ENCODE results near the gene PLXNA1.

The PLXNA1 gene

DNA sequence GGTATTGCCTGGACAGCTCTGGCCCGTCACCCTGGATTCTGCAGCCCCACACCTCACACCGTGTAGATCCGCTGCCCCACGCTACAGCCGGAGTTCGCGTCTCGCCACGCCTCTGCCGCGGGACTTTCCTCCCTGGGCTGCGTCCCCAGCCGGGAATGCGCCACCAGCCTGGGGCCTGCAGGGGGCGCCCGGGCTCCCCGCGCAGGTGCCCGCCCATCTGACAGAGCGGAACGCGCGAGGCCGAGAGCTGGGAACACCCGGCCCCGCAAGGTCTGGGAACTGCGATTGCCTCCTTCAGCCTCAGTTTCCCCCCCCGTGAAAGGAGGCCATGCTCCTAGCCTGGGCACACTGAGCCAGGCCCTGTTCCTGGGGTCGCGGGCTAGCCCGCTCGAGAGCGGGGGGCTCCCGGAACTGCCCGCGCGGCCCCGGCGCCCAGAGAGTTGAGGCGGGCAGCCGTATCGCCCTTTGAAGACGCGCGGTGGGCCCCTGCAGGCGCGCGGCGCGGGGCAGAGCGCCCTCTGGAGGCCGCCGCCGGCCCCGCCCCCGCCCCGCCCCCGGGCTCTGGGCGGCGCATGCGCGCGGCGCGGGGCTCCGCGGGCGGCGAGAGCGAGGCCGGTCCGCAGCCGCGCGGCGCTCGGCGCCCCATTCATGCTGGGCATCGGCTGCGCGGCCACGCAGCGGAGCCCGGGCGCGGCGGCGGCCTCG lies at the start of gene PLXNA1:
TSS of gene PLXNA1 (plus strand) at position 645 of the 705 bp plus-strand sequence. CDS start 5,479 bp downstream, outside the sequence.
- peak; percentile 80 for ATAC-seq
- no peak for TF ChIP-seq BACH2 (CRISPR knock-in tag; IDR thresholded peaks at IDR 0.05; ENCODE audit: borderline replicate concordance)
- TF ChIP-seq ISL1 (CRISPR knock-in tag; IDR thresholded peaks at IDR 0.05): 0 out of 2 replicates have a peak, but pooled peaks have one; percentile 26
- TF ChIP-seq OSR1 (CRISPR knock-in tag; IDR thresholded peaks at IDR 0.05): no peak
- TF ChIP-seq ZFP3 (CRISPR knock-in tag; IDR thresholded peaks at IDR 0.05): peak; percentile 85
- TF ChIP-seq, protein P1, sequence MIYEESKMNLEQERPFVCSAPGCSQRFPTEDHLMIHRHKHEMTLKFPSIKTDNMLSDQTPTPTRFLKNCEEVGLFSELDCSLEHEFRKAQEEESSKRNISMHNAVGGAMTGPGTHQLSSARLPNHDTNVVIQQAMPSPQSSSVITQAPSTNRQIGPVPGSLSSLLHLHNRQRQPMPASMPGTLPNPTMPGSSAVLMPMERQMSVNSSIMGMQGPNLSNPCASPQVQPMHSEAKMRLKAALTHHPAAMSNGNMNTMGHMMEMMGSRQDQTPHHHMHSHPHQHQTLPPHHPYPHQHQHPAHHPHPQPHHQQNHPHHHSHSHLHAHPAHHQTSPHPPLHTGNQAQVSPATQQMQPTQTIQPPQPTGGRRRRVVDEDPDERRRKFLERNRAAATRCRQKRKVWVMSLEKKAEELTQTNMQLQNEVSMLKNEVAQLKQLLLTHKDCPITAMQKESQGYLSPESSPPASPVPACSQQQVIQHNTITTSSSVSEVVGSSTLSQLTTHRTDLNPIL (CRISPR knock-in tag; IDR thresholded peaks at IDR 0.05; ENCODE audit: low read depth): no peak
- TF ChIP-seq ZC3H10 (CRISPR knock-in tag; IDR thresholded peaks at IDR 0.05): no peak
- peak; percentile 79; the same call in 1 of the 2 replicates for TF ChIP-seq GLIS3 (CRISPR knock-in tag; IDR thresholded peaks at IDR 0.05)
- no peak for TF ChIP-seq PPARA (CRISPR knock-in tag; IDR thresholded peaks at IDR 0.05; ENCODE audit: borderline replicate concordance)
- 0 out of 2 replicates have a peak, but pooled peaks have one; percentile 86 for TF ChIP-seq CSDC2 (CRISPR knock-in tag; IDR thresholded peaks at IDR 0.05)
- TF ChIP-seq TOX (CRISPR knock-in tag; IDR thresholded peaks at IDR 0.05; ENCODE audit: borderline replicate concordance): no peak
- no peak for TF ChIP-seq ZFP30 (CRISPR knock-in tag; IDR thresholded peaks at IDR 0.05)
- peak; percentile 37; the same call in 1 of the 2 replicates for TF ChIP-seq TCF4 (CRISPR knock-in tag; IDR thresholded peaks at IDR 0.05; ENCODE audit: borderline replicate concordance)
- TF ChIP-seq ZNF8 (CRISPR knock-in tag; IDR thresholded peaks at IDR 0.05): peak; percentile 40; the same call in 1 of the 2 replicates
- TF ChIP-seq ESRRG (CRISPR knock-in tag; IDR thresholded peaks at IDR 0.05): peak; percentile 60; the same call in 1 of the 2 replicates
- TF ChIP-seq, protein P2, sequence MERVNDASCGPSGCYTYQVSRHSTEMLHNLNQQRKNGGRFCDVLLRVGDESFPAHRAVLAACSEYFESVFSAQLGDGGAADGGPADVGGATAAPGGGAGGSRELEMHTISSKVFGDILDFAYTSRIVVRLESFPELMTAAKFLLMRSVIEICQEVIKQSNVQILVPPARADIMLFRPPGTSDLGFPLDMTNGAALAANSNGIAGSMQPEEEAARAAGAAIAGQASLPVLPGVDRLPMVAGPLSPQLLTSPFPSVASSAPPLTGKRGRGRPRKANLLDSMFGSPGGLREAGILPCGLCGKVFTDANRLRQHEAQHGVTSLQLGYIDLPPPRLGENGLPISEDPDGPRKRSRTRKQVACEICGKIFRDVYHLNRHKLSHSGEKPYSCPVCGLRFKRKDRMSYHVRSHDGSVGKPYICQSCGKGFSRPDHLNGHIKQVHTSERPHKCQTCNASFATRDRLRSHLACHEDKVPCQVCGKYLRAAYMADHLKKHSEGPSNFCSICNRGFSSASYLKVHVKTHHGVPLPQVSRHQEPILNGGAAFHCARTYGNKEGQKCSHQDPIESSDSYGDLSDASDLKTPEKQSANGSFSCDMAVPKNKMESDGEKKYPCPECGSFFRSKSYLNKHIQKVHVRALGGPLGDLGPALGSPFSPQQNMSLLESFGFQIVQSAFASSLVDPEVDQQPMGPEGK (CRISPR knock-in tag; IDR thresholded peaks at IDR 0.05; ENCODE audit: borderline replicate concordance): peak; percentile 74; the same call in 1 of the 2 replicates
- no peak for TF ChIP-seq ARNTL (CRISPR knock-in tag; IDR thresholded peaks at IDR 0.05; ENCODE audit: borderline replicate concordance, low read depth)
- TF ChIP-seq, protein P3, sequence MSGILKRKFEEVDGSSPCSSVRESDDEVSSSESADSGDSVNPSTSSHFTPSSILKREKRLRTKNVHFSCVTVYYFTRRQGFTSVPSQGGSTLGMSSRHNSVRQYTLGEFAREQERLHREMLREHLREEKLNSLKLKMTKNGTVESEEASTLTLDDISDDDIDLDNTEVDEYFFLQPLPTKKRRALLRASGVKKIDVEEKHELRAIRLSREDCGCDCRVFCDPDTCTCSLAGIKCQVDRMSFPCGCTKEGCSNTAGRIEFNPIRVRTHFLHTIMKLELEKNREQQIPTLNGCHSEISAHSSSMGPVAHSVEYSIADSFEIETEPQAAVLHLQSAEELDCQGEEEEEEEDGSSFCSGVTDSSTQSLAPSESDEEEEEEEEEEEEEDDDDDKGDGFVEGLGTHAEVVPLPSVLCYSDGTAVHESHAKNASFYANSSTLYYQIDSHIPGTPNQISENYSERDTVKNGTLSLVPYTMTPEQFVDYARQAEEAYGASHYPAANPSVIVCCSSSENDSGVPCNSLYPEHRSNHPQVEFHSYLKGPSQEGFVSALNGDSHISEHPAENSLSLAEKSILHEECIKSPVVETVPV (CRISPR knock-in tag; IDR thresholded peaks at IDR 0.05): no peak
- TF ChIP-seq, protein P4, sequence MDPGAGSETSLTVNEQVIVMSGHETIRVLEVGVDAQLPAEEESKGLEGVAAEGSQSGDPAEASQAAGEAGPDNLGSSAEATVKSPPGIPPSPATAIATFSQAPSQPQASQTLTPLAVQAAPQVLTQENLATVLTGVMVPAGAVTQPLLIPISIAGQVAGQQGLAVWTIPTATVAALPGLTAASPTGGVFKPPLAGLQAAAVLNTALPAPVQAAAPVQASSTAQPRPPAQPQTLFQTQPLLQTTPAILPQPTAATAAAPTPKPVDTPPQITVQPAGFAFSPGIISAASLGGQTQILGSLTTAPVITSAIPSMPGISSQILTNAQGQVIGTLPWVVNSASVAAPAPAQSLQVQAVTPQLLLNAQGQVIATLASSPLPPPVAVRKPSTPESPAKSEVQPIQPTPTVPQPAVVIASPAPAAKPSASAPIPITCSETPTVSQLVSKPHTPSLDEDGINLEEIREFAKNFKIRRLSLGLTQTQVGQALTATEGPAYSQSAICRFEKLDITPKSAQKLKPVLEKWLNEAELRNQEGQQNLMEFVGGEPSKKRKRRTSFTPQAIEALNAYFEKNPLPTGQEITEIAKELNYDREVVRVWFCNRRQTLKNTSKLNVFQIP (CRISPR knock-in tag; IDR thresholded peaks at IDR 0.05; ENCODE audit: borderline replicate concordance, low read depth): peak; percentile 37; the same call in 1 of the 2 replicates
- no peak for TF ChIP-seq ZNF565 (CRISPR knock-in tag; conservative IDR thresholded peaks at IDR 0.05; ENCODE audit: low read depth)
- TF ChIP-seq, protein P5, sequence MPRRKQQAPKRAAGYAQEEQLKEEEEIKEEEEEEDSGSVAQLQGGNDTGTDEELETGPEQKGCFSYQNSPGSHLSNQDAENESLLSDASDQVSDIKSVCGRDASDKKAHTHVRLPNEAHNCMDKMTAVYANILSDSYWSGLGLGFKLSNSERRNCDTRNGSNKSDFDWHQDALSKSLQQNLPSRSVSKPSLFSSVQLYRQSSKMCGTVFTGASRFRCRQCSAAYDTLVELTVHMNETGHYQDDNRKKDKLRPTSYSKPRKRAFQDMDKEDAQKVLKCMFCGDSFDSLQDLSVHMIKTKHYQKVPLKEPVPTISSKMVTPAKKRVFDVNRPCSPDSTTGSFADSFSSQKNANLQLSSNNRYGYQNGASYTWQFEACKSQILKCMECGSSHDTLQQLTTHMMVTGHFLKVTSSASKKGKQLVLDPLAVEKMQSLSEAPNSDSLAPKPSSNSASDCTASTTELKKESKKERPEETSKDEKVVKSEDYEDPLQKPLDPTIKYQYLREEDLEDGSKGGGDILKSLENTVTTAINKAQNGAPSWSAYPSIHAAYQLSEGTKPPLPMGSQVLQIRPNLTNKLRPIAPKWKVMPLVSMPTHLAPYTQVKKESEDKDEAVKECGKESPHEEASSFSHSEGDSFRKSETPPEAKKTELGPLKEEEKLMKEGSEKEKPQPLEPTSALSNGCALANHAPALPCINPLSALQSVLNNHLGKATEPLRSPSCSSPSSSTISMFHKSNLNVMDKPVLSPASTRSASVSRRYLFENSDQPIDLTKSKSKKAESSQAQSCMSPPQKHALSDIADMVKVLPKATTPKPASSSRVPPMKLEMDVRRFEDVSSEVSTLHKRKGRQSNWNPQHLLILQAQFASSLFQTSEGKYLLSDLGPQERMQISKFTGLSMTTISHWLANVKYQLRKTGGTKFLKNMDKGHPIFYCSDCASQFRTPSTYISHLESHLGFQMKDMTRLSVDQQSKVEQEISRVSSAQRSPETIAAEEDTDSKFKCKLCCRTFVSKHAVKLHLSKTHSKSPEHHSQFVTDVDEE (CRISPR knock-in tag; IDR thresholded peaks at IDR 0.05): peak; percentile 63; the same call in 1 of the 2 replicates
- TF ChIP-seq RARB (CRISPR knock-in tag; IDR thresholded peaks at IDR 0.05): no peak
- TF ChIP-seq ZNF70 (CRISPR knock-in tag; IDR thresholded peaks at IDR 0.05): no peak
- TF ChIP-seq SNAI2 (CRISPR knock-in tag; IDR thresholded peaks at IDR 0.05): no peak
